CD4-positive, alpha-beta memory T cell (primary cell): ENCODE measurements around the gene DYSF. TPM values are rescaled to one million over a fixed set of nuclear protein-coding genes. Genes with fewer than 3 reads are reported as not detected.

Experiments used
- CTCF ChIA-PET: fragments of 350-600 bp; sonication (Branson Sonifier 250); formaldehyde crosslinking; loops from one replicate; lab custom pipeline; 2021; ENCODE audit warnings: inconsistent platforms; ENCODE audit not compliant: partially characterized antibody; lab: Charles Lee
- POLR2A ChIA-PET: fragments of 350-600 bp; sonication (Branson Sonifier 250); formaldehyde crosslinking; loops from one replicate; lab custom pipeline; 2021; ENCODE audit not compliant: partially characterized antibody; lab: Charles Lee
- DNase-seq, 5 donors: peaks; one replicate each; pipeline versions ENCODE4 v3.0.0 to v3.0.0-alpha.2; 2020 to 2022; ENCODE audit warnings: mixed read lengths in 1 of 5
- H3K27ac ChIP-seq: one replicate; pipeline ENCODE4 v1.7.0; 2013; ENCODE audit warnings: low read depth, low read length
- H3K27me3 ChIP-seq: 2 replicates; pipeline ENCODE4 v1.7.0; 2013; ENCODE audit warnings: mild to moderate bottlenecking, low read length, moderate library complexity; ENCODE audit not compliant: insufficient read depth
- H3K36me3 ChIP-seq: 2 replicates; pipeline ENCODE4 v1.7.0; 2013; ENCODE audit warnings: mild to moderate bottlenecking, low read length, moderate library complexity; ENCODE audit not compliant: insufficient read depth
- H3K4me1 ChIP-seq: 2 replicates; pipeline ENCODE4 v1.7.0; 2013; ENCODE audit warnings: mild to moderate bottlenecking, low read length, moderate library complexity; ENCODE audit not compliant: insufficient read depth
- H3K4me3 ChIP-seq, 2 donors: one replicate each; pipeline ENCODE4 v1.7.0; 2013; ENCODE audit warnings: low read length in 2 of 2, mild to moderate bottlenecking in 1 of 2
- H3K9me3 ChIP-seq, 2 donors: one replicate each; pipeline ENCODE4 v1.7.0; 2013; ENCODE audit warnings: low read length in 2 of 2, control low read depth in 1 of 2; ENCODE audit not compliant: control insufficient read depth in 1 of 2
- H3K27ac Mint-ChIP-seq, 7 donors: one replicate each; pipeline ENCODE4 v1.8.0; 2020 to 2021; ENCODE audit warnings: mixed read lengths in 7 of 7, mild to moderate bottlenecking in 6 of 7, inconsistent platforms in 3 of 7, moderate library complexity in 3 of 7
- H3K27me3 Mint-ChIP-seq, 2 donors: one replicate each; pipeline ENCODE4 v1.8.0; 2020 to 2021; ENCODE audit warnings: mixed read lengths in 2 of 2
- H3K36me3 Mint-ChIP-seq, 2 donors: one replicate each; pipeline ENCODE4 v1.8.0; 2020 to 2021; ENCODE audit warnings: mixed read lengths in 2 of 2, inconsistent platforms in 1 of 2, mild to moderate bottlenecking in 1 of 2
- H3K4me1 Mint-ChIP-seq, 4 donors: one replicate each; pipeline ENCODE4 v1.8.0; 2020 to 2021; ENCODE audit warnings: mixed read lengths in 4 of 4, mild to moderate bottlenecking in 1 of 4
- H3K4me3 Mint-ChIP-seq, 8 donors: one replicate each; pipeline ENCODE4 v1.8.0; 2020 to 2021; ENCODE audit warnings: mixed read lengths in 8 of 8, mild to moderate bottlenecking in 7 of 8, moderate library complexity in 6 of 8, inconsistent platforms in 3 of 8
- H3K9me3 Mint-ChIP-seq, 8 donors: one replicate each; pipeline ENCODE4 v1.8.0; 2020 to 2021; ENCODE audit warnings: mixed read lengths in 8 of 8, mild to moderate bottlenecking in 5 of 8, inconsistent platforms in 3 of 8, moderate library complexity in 1 of 8
- intact Hi-C: fragments of 100-400 bp; cut with micrococcal nuclease; formaldehyde crosslinking; loops from one replicate; pipeline ENCODE4 v1.15.1; 2023
- polyA plus RNA-seq, 2 donors: library from polyadenylated mRNA; unstranded; fragments of 300-500 nt; fragmentation: Illumina TruSeq; gene quantifications; one replicate each; pipeline ENCODE4 v1.2.3, GENCODE V29; 2021
- total RNA-seq, 2 experiments: library from RNA; stranded (reverse); gene quantifications; one replicate each; pipeline ENCODE4 v1.2.3, GENCODE V29; 2021

Gene DYSF
- total and polyA plus RNA-seq, 4 experiments from 2014 or later: 0.28 to 0.49 TPM; not detected in 2

- ChIA-PET CTCF (interaction anchor here (0.6 to 1.7 kb wide), 9 partner anchors 8 to 162 kb away, joined by 3 to 4 read pairs (median 3); partner anchors contain the start of genes DYSF and ZNF638), POLR2A (no interaction called here)
- H3K4me3 ChIP-seq: no peak overlapping the region
- Mint-ChIP-seq H3K4me1 (no peaks in the 10 kb centered on the region), H3K27me3 (peaks cover 6 to 25% of the 10 kb centered on the region in 2 donors), H3K36me3 (no peaks in the 10 kb centered on the region), H3K9me3 (peaks cover 0 to 5% (median 0%) of the 10 kb centered on the region in 8 donors), H3K4me3 (no peak overlapping the region), H3K27ac (no peak overlapping the region)
- no peak for DNase-seq
- H3K36me3 ChIP-seq: no peaks in the 10 kb centered on the region
- no peaks in the 10 kb centered on the region for H3K9me3 ChIP-seq
- H3K4me1 ChIP-seq: peaks cover under 1% of the 10 kb centered on the region
- intact Hi-C loops: no loop called here
- H3K27ac ChIP-seq: no peak overlapping the region
- H3K27me3 ChIP-seq: peaks cover 9% of the 10 kb centered on the region
Observed at GRCh38 chr2:71460595-71461303, 7.4 kb downstream of the DYSF start.

- H3K27ac ChIP-seq: no peak overlapping the region
- Mint-ChIP-seq H3K36me3 (no peaks in the 10 kb centered on the region), H3K9me3 (peaks cover 0 to 5% (median 0%) of the 10 kb centered on the region in 8 donors), H3K27ac (no peak overlapping the region), H3K27me3 (peaks cover 3 to 20% of the 10 kb centered on the region in 2 donors), H3K4me3 (no peak overlapping the region), H3K4me1 (no peaks in the 10 kb centered on the region)
- no peak overlapping the region for H3K4me3 ChIP-seq
- H3K9me3 ChIP-seq: no peaks in the 10 kb centered on the region
- H3K4me1 ChIP-seq: peaks cover 6% of the 10 kb centered on the region
- ChIA-PET CTCF (interaction anchor here (1.0 to 1.7 kb wide), 5 partner anchors 8 to 162 kb away, joined by 3 to 4 read pairs (median 3); partner anchors contain the start of gene DYSF), POLR2A (no interaction called here)
- intact Hi-C loops: no loop called here
- DNase-seq: no peak
- H3K36me3 ChIP-seq: no peaks in the 10 kb centered on the region
- H3K27me3 ChIP-seq: peaks cover 9% of the 10 kb centered on the region
Observed at GRCh38 chr2:71461304-71461671, 7.9 kb downstream of the DYSF start.

GRCh38 chr2:71462056-71462605 is 8.8 kb downstream of the DYSF start:
- H3K36me3 ChIP-seq: no peaks in the 10 kb centered on the region
- peaks cover 2 to 16% of the 10 kb centered on the region in 2 donors for H3K27me3 Mint-ChIP-seq
- H3K4me1 ChIP-seq: peaks cover 11% of the 10 kb centered on the region
- no peaks in the 10 kb centered on the region for H3K9me3 ChIP-seq
- no peak overlapping the region for H3K27ac ChIP-seq
- H3K9me3 Mint-ChIP-seq: peaks cover 0 to 5% (median 0%) of the 10 kb centered on the region in 8 donors
- peaks cover 9% of the 10 kb centered on the region for H3K27me3 ChIP-seq
- no peak overlapping the region for H3K4me3 Mint-ChIP-seq
- no peak for DNase-seq
- intact Hi-C loops: no loop called here
- ChIA-PET POLR2A (no interaction called here), CTCF (interaction anchor here (1.2 to 1.7 kb wide), 3 partner anchors 9 to 13 kb away, joined by 3 read pairs; partner anchors contain the start of gene DYSF)
- no peak overlapping the region for H3K4me3 ChIP-seq
- H3K27ac Mint-ChIP-seq: no peak overlapping the region
- H3K4me1 Mint-ChIP-seq: peaks cover 2 to 4% (median 3%) of the 10 kb centered on the region in 4 donors
- H3K36me3 Mint-ChIP-seq: no peaks in the 10 kb centered on the region

GRCh38 chr2:71462641-71463341 is 9.4 kb downstream of the DYSF start:
- H3K4me1 Mint-ChIP-seq: peaks cover 3 to 10% (median 6%) of the 10 kb centered on the region in 4 donors
- ChIA-PET CTCF (interaction anchor here (1.2 to 1.7 kb wide), 3 partner anchors 12 to 163 kb away, joined by 3 to 4 read pairs (median 3); no protein-coding TSS in a partner anchor), POLR2A (no interaction called here)
- H3K9me3 Mint-ChIP-seq: peaks cover 0 to 5% (median 0%) of the 10 kb centered on the region in 8 donors
- no peaks in the 10 kb centered on the region for H3K36me3 Mint-ChIP-seq
- H3K4me3 Mint-ChIP-seq: no peak overlapping the region
- Histone ChIP-seq H3K4me3 (no peak overlapping the region), H3K36me3 (no peaks in the 10 kb centered on the region), H3K9me3 (no peaks in the 10 kb centered on the region), H3K4me1 (peaks cover 13% of the 10 kb centered on the region), H3K27me3 (peaks cover 9% of the 10 kb centered on the region), H3K27ac (no peak overlapping the region)
- H3K27ac Mint-ChIP-seq: peak overlapping the region in 1 of 7 donors; percentile 60
- no peak for DNase-seq
- intact Hi-C loops: no loop called here
- peaks cover 6 to 14% of the 10 kb centered on the region in 2 donors for H3K27me3 Mint-ChIP-seq

- no peaks in the 10 kb centered on the region for H3K9me3 ChIP-seq
- ChIA-PET CTCF (interaction anchor here (1.0 to 1.6 kb wide), 2 partner anchors 47 to 164 kb away, joined by 3 to 4 read pairs; no protein-coding TSS in a partner anchor), POLR2A (no interaction called here)
- peaks cover 6 to 12% of the 10 kb centered on the region in 2 donors for H3K27me3 Mint-ChIP-seq
- peaks cover 13% of the 10 kb centered on the region for H3K4me1 ChIP-seq
- H3K9me3 Mint-ChIP-seq: peaks cover 0 to 5% (median 0%) of the 10 kb centered on the region in 8 donors
- no peak overlapping the region for H3K27ac ChIP-seq
- no peak for DNase-seq
- no peaks in the 10 kb centered on the region for H3K36me3 Mint-ChIP-seq
- intact Hi-C loops: no loop called here
- H3K36me3 ChIP-seq: no peaks in the 10 kb centered on the region
- H3K27me3 ChIP-seq: peaks cover 9% of the 10 kb centered on the region
- no peak overlapping the region for H3K4me3 ChIP-seq
- peak overlapping the region in 1 of 7 donors; percentile 60 for H3K27ac Mint-ChIP-seq
- peaks cover 3 to 10% (median 6%) of the 10 kb centered on the region in 4 donors for H3K4me1 Mint-ChIP-seq
- H3K4me3 Mint-ChIP-seq: no peak overlapping the region
Observed at GRCh38 chr2:71463342-71463654, 9.9 kb downstream of the DYSF start.

GRCh38 chr2:71464389-71464788 is 11.0 kb downstream of the DYSF start:
- Mint-ChIP-seq H3K27me3 (peaks cover 9 to 20% of the 10 kb centered on the region in 2 donors), H3K4me3 (no peak overlapping the region), H3K4me1 (peaks cover 3 to 10% (median 6%) of the 10 kb centered on the region in 4 donors), H3K9me3 (peaks cover 0 to 5% (median 0%) of the 10 kb centered on the region in 8 donors), H3K36me3 (no peaks in the 10 kb centered on the region), H3K27ac (no peak overlapping the region)
- Histone ChIP-seq H3K4me3 (no peak overlapping the region), H3K27ac (no peak overlapping the region), H3K36me3 (no peaks in the 10 kb centered on the region), H3K4me1 (peaks cover 13% of the 10 kb centered on the region), H3K27me3 (peaks cover 9% of the 10 kb centered on the region), H3K9me3 (no peaks in the 10 kb centered on the region)
- ChIA-PET CTCF (interaction anchor here (1.0 to 1.6 kb wide), 2 partner anchors 46 to 165 kb away, joined by 3 to 4 read pairs; no protein-coding TSS in a partner anchor), POLR2A (no interaction called here)
- intact Hi-C loops: no loop called here
- DNase-seq: no peak

- H3K36me3 ChIP-seq: no peaks in the 10 kb centered on the region
- ChIA-PET CTCF (no interaction called here), POLR2A (no interaction called here)
- H3K36me3 Mint-ChIP-seq: no peaks in the 10 kb centered on the region
- no peak overlapping the region for H3K4me3 Mint-ChIP-seq
- peaks cover 0 to 5% (median 0%) of the 10 kb centered on the region in 8 donors for H3K9me3 Mint-ChIP-seq
- no peaks in the 10 kb centered on the region for H3K9me3 ChIP-seq
- DNase-seq: no peak
- H3K27me3 ChIP-seq: peaks cover 9% of the 10 kb centered on the region
- no peak overlapping the region for H3K4me3 ChIP-seq
- H3K27me3 Mint-ChIP-seq: peaks cover 9 to 22% of the 10 kb centered on the region in 2 donors
- H3K4me1 ChIP-seq: peaks cover 13% of the 10 kb centered on the region
- no peak overlapping the region for H3K27ac Mint-ChIP-seq
- intact Hi-C loops: no loop called here
- H3K27ac ChIP-seq: no peak overlapping the region
- peaks cover 3 to 10% (median 6%) of the 10 kb centered on the region in 4 donors for H3K4me1 Mint-ChIP-seq
Observed at GRCh38 chr2:71465356-71465755, 12.0 kb downstream of the DYSF start.
